ENCODE results near the gene SNX8. TPM values are rescaled to one million over a fixed set of nuclear protein-coding genes. Genes with fewer than 3 reads are reported as not detected.

Gene SNX8
- total and polyA plus RNA-seq, 2 of the 4 experiments (the other 2 are of a cell fraction) = 7.7 to 55.9 TPM

DNA sequence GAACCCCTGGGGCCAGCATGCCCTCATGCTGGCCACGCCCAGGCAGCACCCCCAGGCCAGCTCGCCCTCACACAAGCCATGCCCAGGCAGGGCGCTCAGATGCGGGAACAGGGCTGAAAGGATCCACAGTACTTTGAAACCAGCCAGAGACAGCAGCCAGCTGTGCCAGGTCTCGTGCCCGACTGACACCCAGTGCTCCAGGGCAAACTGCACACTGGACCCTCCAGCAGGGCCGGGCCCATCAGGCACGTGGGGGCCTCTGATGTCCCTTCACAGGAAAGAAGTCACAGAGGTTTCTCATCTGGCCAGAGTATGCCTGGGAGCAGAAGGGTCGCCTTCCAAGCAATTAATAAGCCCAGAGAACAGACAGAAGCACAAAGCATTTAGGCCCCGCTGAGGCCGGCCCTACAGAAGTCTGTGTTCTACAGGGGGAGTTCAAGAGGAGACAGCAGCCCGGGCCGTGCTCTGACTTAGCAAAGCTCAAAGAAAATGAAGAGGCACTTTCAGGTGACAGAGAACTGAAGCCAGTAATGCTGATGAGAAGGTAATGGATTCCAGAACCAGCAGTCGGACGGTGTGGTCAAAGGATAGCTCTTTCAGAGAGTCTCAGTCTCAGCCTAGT lies 102.9 kb downstream of the SNX8 start:
- ATAC-seq (ENCODE audit: low read depth) = no peak
- H3K56ac ChIP-seq (ENCODE audit: extremely low read depth, insufficient read depth, low read length) = no peak overlapping the region
- peaks cover 50% of the 10 kb centered on the region for H3K36me3 ChIP-seq (ENCODE audit: control insufficient read depth, insufficient read depth, low read length)
- H2BK5ac ChIP-seq (ENCODE audit: low read depth, low read length, poor library complexity, severe bottlenecking) = no peak overlapping the region
- H3K18ac ChIP-seq (ENCODE audit: low read depth, low read length) = no peak overlapping the region
- H4K8ac ChIP-seq (ENCODE audit: low read depth in 2 of 2, low read length in 2 of 2) = no peak overlapping the region
- H3K9me3 ChIP-seq (ENCODE audit: control insufficient read depth, insufficient read depth, low read length) = no peaks in the 10 kb centered on the region
- POLR2A ChIA-PET (ENCODE audit: unreplicated experiment) = no interaction called here
- no peak overlapping the region for H3K4ac ChIP-seq (ENCODE audit: low read depth, low read length)
- no peak overlapping the region for H3K23ac ChIP-seq (ENCODE audit: low read depth, low read length)
- H3K4me3 ChIP-seq (ENCODE audit: insufficient read depth, low read depth, low read length) = no peak overlapping the region
- no peak overlapping the region for H3K4me2 ChIP-seq (ENCODE audit: low read depth, low read length)
- H3K9me1 ChIP-seq (ENCODE audit: insufficient read depth, low read length) = peaks cover 4% of the 10 kb centered on the region; the same call in 1 of the 2 replicates
- no peak overlapping the region for H3K27ac ChIP-seq (ENCODE audit: insufficient read depth, low read length)
- peaks cover 0 to 5% of the 10 kb centered on the region in 2 experiments; a peak in 1 of 4 replicates for H3K79me1 ChIP-seq (ENCODE audit: low read depth in 1 of 2, low read length in 2 of 2)
- 92% methylated on average over 10 of the region's 15 CpGs; no CpG with 5 or more reads in 1 of the 2 experiments for WGBS, 2 experiments (ENCODE audit: extremely low coverage in 2 of 2, insufficient read length in 1 of 2)
- intact Hi-C loops (cut with micrococcal nuclease) = no loop called here
- no peaks in the 10 kb centered on the region for H3K4me1 ChIP-seq (ENCODE audit: control insufficient read depth, insufficient read depth, low read length)
- TF ChIP-seq, protein P1, sequence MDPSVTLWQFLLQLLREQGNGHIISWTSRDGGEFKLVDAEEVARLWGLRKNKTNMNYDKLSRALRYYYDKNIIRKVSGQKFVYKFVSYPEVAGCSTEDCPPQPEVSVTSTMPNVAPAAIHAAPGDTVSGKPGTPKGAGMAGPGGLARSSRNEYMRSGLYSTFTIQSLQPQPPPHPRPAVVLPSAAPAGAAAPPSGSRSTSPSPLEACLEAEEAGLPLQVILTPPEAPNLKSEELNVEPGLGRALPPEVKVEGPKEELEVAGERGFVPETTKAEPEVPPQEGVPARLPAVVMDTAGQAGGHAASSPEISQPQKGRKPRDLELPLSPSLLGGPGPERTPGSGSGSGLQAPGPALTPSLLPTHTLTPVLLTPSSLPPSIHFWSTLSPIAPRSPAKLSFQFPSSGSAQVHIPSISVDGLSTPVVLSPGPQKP (IDR thresholded peaks at IDR 0.05; ENCODE audit: borderline replicate concordance, low read depth, low read length) = no peak
- TF ChIP-seq RCOR1 (IDR thresholded peaks at IDR 0.05; ENCODE audit: insufficient replicate concordance, low read length) = no peak
- no peak overlapping the region for H2AK5ac ChIP-seq (ENCODE audit: low read depth, low read length)
- no peak overlapping the region for H4K5ac ChIP-seq (ENCODE audit: low read depth, low read length)
- in situ Hi-C loops (cut with MboI; ENCODE audit: low sequenced_read_pairs) = loop anchor here (10.0 kb wide), 1 partner anchor 557 kb away; no protein-coding TSS in a partner anchor
- no peak overlapping the region for H2BK20ac ChIP-seq (ENCODE audit: low read depth, low read length)
- no peak for DNase-seq
- CTCF ChIA-PET = no interaction called here
- no peak overlapping the region for H2AFZ ChIP-seq (replicated peaks; ENCODE audit: low read length, poor library complexity)
- H3K14ac ChIP-seq (replicated peaks; ENCODE audit: low read depth, low read length) = no peak overlapping the region
- H3K9ac ChIP-seq (ENCODE audit: low read depth, low read length) = no peak overlapping the region
- H4K91ac ChIP-seq (ENCODE audit: insufficient read depth, low read depth, low read length) = no peak overlapping the region
- H2BK15ac ChIP-seq (ENCODE audit: low read depth, low read length) = no peak overlapping the region
- H4K20me1 ChIP-seq (ENCODE audit: insufficient read depth, low read length) = peaks cover 6% of the 10 kb centered on the region; the same call in 1 of the 2 replicates
- no peak overlapping the region for H2BK120ac ChIP-seq (ENCODE audit: low read depth, low read length)
- dilution Hi-C loops (cut with HindIII; ENCODE audit: low sequenced_read_pairs, unreplicated experiment) = no loop called here
- H3K27me3 ChIP-seq (ENCODE audit: control insufficient read depth, insufficient read depth, low read length) = no peaks in the 10 kb centered on the region
- no peak overlapping the region for H2AK9ac ChIP-seq (replicated peaks; ENCODE audit: low read depth, low read length, poor library complexity)
- BruUV-seq (replicated peaks) = no TSS peak

All from IMR-90 (cell line).